GM18907 (cell line): ENCODE data around the gene TMEM270.

Experiments used
- ATAC-seq: cut with Tn5 transposase; IDR thresholded peaks from one replicate; pipeline ENCODE4 v1.9.1; 2021; ENCODE audit warnings: mild to moderate bottlenecking, moderate library complexity; ENCODE audit not compliant: unreplicated experiment

Gene TMEM270

DNA sequence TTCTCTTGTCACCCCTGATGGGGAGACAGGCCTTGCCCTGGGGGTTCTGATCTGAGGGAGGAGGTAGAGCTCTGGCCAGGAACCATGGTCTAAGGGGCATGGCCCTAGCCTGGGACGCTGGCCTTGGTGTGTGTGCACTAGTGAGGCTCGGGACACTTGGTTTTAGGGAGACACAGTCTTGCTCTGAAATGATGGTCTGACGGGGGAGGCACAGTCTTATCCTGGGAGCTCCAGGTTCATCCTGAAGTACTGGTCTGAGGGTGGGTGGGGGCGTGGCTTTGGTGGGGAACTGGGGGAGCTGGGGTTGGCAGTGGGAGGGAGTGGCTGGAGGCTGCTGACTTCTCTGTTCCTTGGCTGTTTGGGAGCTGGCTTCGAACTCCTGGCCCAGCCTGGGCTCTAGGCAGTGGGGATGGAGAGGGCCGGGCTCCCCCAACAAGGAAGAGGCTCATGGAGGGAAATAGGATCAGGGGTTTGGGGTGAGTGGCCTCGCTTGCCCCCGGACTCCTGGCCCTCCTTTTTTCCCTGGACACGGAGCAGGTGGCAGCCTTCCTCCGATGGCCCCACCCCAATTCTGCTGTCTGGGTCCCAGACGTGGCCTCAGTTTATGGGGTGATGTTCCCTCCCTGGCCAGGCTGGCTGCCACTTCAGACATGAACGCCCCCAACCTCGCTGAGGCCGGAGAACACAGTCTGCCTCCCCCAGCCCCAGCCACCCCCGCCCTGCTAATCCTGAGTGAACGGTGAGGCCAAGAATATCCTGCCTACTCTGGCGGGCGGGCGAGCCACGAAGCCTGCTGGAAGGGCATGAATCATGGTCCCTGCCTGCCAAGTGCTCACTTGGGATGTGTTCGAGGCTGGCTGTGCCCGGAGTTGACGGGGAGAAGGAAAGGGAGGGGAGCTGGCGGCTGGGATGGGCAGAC lies 43.5 kb downstream of the TMEM270 start:
- ATAC-seq, result no peak

DNA sequence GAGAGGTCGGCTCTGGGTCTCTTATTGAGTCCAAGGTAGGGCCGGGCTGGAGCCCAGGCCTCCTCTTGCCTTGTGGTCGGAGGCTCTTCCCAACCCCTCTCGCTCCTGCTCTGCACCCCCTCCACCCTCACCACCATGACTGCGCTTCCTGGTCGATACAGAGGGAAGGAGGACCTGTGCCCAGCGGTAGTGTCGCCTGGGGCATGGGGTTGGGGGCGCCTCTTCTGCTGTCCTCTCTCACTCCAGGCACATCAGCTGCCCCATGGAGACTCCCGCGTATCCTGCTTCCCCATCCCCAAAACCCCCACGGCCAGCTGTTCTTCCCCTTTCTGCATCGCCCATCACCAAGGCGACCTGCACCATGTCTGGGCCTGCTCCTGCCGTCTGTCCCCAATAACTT lies 44.4 kb downstream of the TMEM270 start:
- no peak for ATAC-seq

DNA sequence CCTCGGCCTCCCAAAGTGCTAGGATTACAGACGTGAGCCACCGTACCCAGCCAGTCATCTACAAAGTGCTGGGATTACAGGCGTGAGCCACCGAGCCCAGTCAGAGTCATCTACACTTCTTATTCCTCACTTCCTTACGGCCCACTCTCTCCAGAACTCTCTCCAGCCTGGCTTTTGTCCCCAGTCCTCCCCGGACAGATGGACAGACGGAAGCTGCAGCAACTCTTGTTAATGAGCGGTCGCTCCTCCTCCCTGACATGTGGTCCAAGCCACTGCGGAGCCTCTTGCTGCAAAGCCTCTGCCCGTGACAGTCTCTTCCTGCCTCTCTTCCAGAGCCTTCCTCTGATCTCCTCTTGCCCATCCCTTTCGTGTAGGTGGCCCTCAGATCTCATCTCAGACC lies 45.9 kb downstream of the TMEM270 start:
- no peak for ATAC-seq

GRCh38 chr7:73907554-73908122 lies 46.7 kb downstream of the TMEM270 start:
- ATAC-seq, result no peak

DNA sequence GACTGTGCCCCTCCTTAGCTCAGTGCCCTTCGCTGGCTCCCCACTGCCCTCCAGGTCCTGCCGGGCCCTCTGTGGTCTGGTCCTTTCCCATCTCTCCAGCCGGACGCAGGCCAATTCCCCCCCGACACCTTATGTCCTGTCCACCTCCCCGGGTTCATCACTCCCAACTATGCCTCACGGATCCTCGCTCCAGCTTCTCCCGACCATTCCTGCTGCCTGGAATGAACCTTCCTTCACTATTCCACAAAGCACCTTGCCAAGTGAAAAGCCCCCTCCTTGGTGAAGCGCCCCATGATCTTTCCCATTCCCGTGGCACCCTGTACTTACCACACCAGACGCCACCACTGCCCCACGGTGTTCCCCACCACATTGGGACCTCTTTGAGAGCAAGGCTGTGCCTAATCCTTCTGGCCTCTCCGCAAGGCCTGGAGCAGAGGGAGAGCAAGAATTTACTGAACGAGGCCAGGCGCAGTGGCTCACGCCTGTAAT lies 47.2 kb downstream of the TMEM270 start:
- ATAC-seq, result no peak

- ATAC-seq, result no peak
These were observed 48.3 kb downstream of the TMEM270 start for GRCh38 chr7:73909051-73909941.

DNA sequence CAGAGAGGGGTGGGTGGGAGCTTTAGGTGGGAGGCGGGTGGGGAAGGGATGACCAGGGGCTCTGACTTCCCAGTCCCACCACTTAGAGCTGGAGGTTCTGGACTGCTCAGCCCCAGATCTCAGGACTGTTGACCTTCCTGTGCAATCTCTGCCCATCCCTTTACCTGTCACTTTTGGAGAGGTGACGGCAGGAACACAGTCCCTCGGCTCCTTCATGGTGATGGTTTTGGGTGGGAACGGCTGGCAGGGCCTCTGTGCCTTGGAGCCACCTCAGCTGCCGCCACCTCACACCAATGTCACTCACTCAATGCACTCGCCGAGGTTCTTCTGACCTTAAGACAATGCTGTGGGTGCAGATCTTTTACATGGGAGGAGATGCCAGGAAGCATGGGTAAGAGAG lies 49.0 kb downstream of the TMEM270 start:
- no peak for ATAC-seq

DNA sequence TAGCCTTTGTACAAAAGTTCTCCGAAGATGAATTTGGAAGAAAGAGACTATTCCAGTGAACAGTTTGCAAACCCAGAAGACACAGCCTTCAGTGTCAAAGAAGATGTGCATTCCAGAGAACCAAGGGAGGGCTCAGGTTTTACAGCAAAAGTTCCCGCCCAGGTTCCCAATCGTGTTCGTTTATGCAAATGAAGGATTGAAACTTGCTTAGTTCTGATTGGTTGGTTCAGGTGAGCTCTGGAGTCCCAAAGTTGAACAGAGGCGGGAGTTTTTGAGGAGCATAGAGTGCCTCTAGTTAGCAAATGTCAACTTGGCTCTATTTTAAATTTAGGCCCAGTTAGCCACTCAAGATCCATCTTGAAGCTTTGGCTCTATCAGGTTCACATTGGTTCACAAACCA lies 51.3 kb downstream of the TMEM270 start:
- no peak for ATAC-seq
